MM.1S (cell line): ENCODE results near the gene YY1.

ENCODE experiments used
- DNase-seq: peaks from one replicate; pipeline ENCODE4 v3.0.0-alpha.2; 2015
- H2AFZ ChIP-seq: fragments of 300-600 bp; sonication (generic); 2 replicates; pipeline ENCODE4 v1.6.0; 2016; ENCODE audit warnings: antibody characterized with exemption, low read length
- H3F3A ChIP-seq: fragments of 300-600 bp; sonication (generic); 2 replicates; pipeline ENCODE4 v1.6.1; 2016; ENCODE audit warnings: mild to moderate bottlenecking, antibody characterized with exemption, low read length, moderate library complexity, mixed read lengths; ENCODE audit not compliant: insufficient read depth
- H3K27ac ChIP-seq: fragments of 300-600 bp; sonication (generic); 2 replicates; pipeline ENCODE4 v1.5.1; 2016; ENCODE audit warnings: mild to moderate bottlenecking, low read length
- H3K27me3 ChIP-seq: fragments of 300-600 bp; sonication (generic); replicated peaks from 2 replicates; pipeline ENCODE4 v1.6.0; 2016; ENCODE audit warnings: low read length; ENCODE audit not compliant: insufficient read depth
- H3K36me3 ChIP-seq: fragments of 300-600 bp; sonication (generic); replicated peaks from 2 replicates; pipeline ENCODE4 v1.6.1; 2016; ENCODE audit warnings: mild to moderate bottlenecking, low read length, mixed read lengths; ENCODE audit not compliant: insufficient read depth
- H3K4me1 ChIP-seq: fragments of 300-600 bp; sonication (generic); 2 replicates; pipeline ENCODE4 v1.6.1; 2016; ENCODE audit warnings: low read length, mixed read lengths
- H3K4me2 ChIP-seq: fragments of 300-600 bp; sonication (generic); 2 replicates; pipeline ENCODE4 v1.6.0; 2016; ENCODE audit warnings: low read depth, low read length
- H3K4me3 ChIP-seq: fragments of 300-600 bp; sonication (generic); 2 replicates; pipeline ENCODE4 v1.5.1; 2016; ENCODE audit warnings: low read length, mixed read lengths
- H3K79me2 ChIP-seq: fragments of 300-600 bp; sonication (generic); 2 replicates; pipeline ENCODE4 v1.6.1; 2016; ENCODE audit warnings: mixed run types, low read length, mixed read lengths
- H3K9ac ChIP-seq: fragments of 300-600 bp; sonication (generic); 2 replicates; pipeline ENCODE4 v1.6.1; 2016; ENCODE audit warnings: low read length, mixed read lengths
- H3K9me2 ChIP-seq: fragments of 300-600 bp; sonication (generic); replicated peaks from 2 replicates; pipeline ENCODE4 v1.6.1; 2016; ENCODE audit warnings: mild to moderate bottlenecking, low read length, mixed read lengths; ENCODE audit not compliant: insufficient read depth
- H3K9me3 ChIP-seq: fragments of 300-600 bp; sonication (generic); replicated peaks from 2 replicates; pipeline ENCODE4 v1.6.1; 2016; ENCODE audit warnings: mild to moderate bottlenecking, low read length, mixed read lengths; ENCODE audit not compliant: insufficient read depth
- H4K20me1 ChIP-seq: fragments of 300-600 bp; sonication (generic); 2 replicates; pipeline ENCODE4 v1.6.1; 2016; ENCODE audit warnings: mild to moderate bottlenecking, low read length, moderate library complexity, mixed read lengths; ENCODE audit not compliant: insufficient read depth
- EZH2 ChIP-seq: fragments of 300-600 bp; sonication (generic); optimal IDR thresholded peaks from 2 replicates; pipeline ENCODE3; 2017; ENCODE audit warnings: low read depth, mild to moderate bottlenecking, antibody characterized with exemption, low read length, mixed read lengths
- EZH2phosphoT487 ChIP-seq: fragments of 300-600 bp; sonication (generic); IDR thresholded peaks from 2 replicates; pipeline ENCODE4 v1.6.1; 2018; ENCODE audit warnings: antibody characterized with exemption, low read length
- TF ChIP-seq, protein P1 (sequence below): fragments of 300-600 bp; sonication (generic); IDR thresholded peaks from 2 replicates; pipeline ENCODE4 v1.5.1; 2016; ENCODE audit warnings: antibody characterized with exemption, low read length, mixed read lengths

The YY1 gene

DNA sequence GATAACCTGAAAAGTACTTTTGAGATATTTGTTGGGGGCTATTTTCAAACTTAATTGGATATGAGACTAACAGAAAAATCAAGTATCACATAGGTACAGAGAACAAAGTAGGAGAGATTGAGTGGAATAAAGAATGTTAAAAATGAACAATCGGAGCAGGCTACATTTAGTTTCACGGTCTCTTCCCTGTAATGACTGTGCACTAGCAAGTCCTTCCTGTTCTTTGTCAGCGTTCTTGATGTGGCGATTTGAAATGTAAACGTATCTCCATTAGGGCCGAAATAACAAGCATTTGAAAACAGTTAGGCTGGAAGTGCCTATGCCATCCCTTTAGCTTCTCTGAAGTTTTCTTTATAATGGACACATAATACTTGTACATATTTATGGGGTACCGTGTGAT is 36.3 kb downstream of the YY1 start:
- Histone ChIP-seq H3K9me2 (no peaks in the 10 kb centered on the region), H3K9me3 (no peaks in the 10 kb centered on the region), H3F3A (no peaks in the 10 kb centered on the region), H2AFZ (no peak overlapping the region), H4K20me1 (peaks cover 14% of the 10 kb centered on the region), H3K4me2 (no peak overlapping the region), H3K9ac (no peak overlapping the region), H3K4me1 (peaks cover 12% of the 10 kb centered on the region; the same call in 1 of the 2 replicates), H3K79me2 (peaks cover 87% of the 10 kb centered on the region), H3K36me3 (no peaks in the 10 kb centered on the region), H3K27me3 (no peaks in the 10 kb centered on the region), H3K27ac (no peak overlapping the region), H3K4me3 (no peak overlapping the region)
- TF ChIP-seq, protein P1, sequence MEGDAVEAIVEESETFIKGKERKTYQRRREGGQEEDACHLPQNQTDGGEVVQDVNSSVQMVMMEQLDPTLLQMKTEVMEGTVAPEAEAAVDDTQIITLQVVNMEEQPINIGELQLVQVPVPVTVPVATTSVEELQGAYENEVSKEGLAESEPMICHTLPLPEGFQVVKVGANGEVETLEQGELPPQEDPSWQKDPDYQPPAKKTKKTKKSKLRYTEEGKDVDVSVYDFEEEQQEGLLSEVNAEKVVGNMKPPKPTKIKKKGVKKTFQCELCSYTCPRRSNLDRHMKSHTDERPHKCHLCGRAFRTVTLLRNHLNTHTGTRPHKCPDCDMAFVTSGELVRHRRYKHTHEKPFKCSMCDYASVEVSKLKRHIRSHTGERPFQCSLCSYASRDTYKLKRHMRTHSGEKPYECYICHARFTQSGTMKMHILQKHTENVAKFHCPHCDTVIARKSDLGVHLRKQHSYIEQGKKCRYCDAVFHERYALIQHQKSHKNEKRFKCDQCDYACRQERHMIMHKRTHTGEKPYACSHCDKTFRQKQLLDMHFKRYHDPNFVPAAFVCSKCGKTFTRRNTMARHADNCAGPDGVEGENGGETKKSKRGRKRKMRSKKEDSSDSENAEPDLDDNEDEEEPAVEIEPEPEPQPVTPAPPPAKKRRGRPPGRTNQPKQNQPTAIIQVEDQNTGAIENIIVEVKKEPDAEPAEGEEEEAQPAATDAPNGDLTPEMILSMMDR, result no peak
- no peak for TF ChIP-seq EZH2phosphoT487
- no peak for TF ChIP-seq EZH2
- DNase-seq, result no peak

- peak; percentile 64 for DNase-seq
Measured at GRCh38 chr14:100278702-100279101, 39.8 kb downstream of the YY1 start.

DNA sequence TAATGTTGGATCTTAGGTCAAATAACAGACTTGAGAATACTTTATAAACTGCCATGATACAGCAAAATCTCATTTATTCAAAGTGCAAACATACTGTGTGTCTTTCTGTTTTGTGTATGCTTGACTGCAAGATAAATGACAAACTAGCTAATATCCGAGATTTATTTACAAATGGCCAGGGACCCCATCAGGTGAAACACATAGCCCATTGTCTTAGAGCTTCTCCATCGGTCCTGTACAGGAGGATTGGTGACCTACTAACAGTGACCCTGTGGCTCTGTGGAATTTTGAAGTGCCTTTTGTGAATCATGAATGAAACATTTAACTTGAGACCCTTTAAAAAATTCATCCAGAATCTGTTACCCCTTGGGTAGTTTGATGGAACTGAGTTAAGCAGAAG is 40.2 kb downstream of the YY1 start:
- H3K4me2 ChIP-seq, result no peak overlapping the region; the same call in 1 of the 2 replicates
- no peak overlapping the region for H3K9ac ChIP-seq

More at GRCh38 chr14:100278702-100279101, 39.8 kb downstream of the YY1 start:
- Histone ChIP-seq H3F3A (no peaks in the 10 kb centered on the region), H3K9me2 (no peaks in the 10 kb centered on the region), H4K20me1 (peaks cover 14% of the 10 kb centered on the region), H3K9ac (no peak overlapping the region), H3K9me3 (no peaks in the 10 kb centered on the region), H3K27ac (no peak overlapping the region), H3K4me2 (peak overlapping the region; percentile 13; the same call in 1 of the 2 replicates), H2AFZ (no peak overlapping the region), H3K79me2 (peaks cover 70% of the 10 kb centered on the region), H3K27me3 (no peaks in the 10 kb centered on the region), H3K4me1 (peaks cover 12% of the 10 kb centered on the region; the same call in 1 of the 2 replicates), H3K4me3 (no peak overlapping the region), H3K36me3 (no peaks in the 10 kb centered on the region)
- TF ChIP-seq, protein P1, result peak; percentile 25; the same call in 1 of the 2 replicates
- no peak for TF ChIP-seq EZH2
- TF ChIP-seq EZH2phosphoT487, result no peak

More for the DNA sequence above, 40.2 kb downstream of the YY1 start:
- Histone ChIP-seq H3K27ac (no peak overlapping the region), H3K27me3 (no peaks in the 10 kb centered on the region), H4K20me1 (peaks cover 12% of the 10 kb centered on the region), H3F3A (no peaks in the 10 kb centered on the region), H3K4me1 (peaks cover 12% of the 10 kb centered on the region; the same call in 1 of the 2 replicates), H2AFZ (no peak overlapping the region), H3K79me2 (peaks cover 65% of the 10 kb centered on the region), H3K9me3 (no peaks in the 10 kb centered on the region), H3K36me3 (no peaks in the 10 kb centered on the region), H3K9me2 (no peaks in the 10 kb centered on the region), H3K4me3 (no peak overlapping the region)
- TF ChIP-seq EZH2phosphoT487, result no peak
- TF ChIP-seq, protein P1, result no peak
- TF ChIP-seq EZH2, result no peak
- DNase-seq, result no peak
